GM21528 (cell line): Measurements from ENCODE around the gene NDUFA1.
A peak's percentile ranks its signal among the peaks of the same experiment; 100 is the strongest.
"Not testable (repeated sequence)": the region's sequence is repeated elsewhere in the genome, so short reads cannot be mapped to it uniquely, and the experiment has no call there.

Source experiments
- ATAC-seq: cut with Tn5 transposase; IDR thresholded peaks from one replicate; pipeline ENCODE4 v1.9.1; 2021; ENCODE audit warnings: mild to moderate bottlenecking, moderate library complexity; ENCODE audit not compliant: unreplicated experiment, low FRiP score

The NDUFA1 gene

GRCh38 chrX:119871599-119872395 is at the start of gene NDUFA1, which contains the start of gene RNF113A:
NDUFA1 (plus strand) TSS chrX:119871832; CDS start chrX:119871912, 80 bp downstream.
RNF113A (minus strand) TSS chrX:119871733; CDS start chrX:119871613, 120 bp downstream.
- peak; percentile 91 for ATAC-seq

- not testable (repeated sequence) for ATAC-seq
Measured at GRCh38 chrX:119824221-119824620, 47.4 kb upstream of the NDUFA1 start.

- no peak for ATAC-seq
Measured at GRCh38 chrX:119826399-119826959, 45.2 kb upstream of the NDUFA1 start.

- no peak for ATAC-seq
Measured at GRCh38 chrX:119828446-119828845, 43.2 kb upstream of the NDUFA1 start.

GRCh38 chrX:119833905-119834304 is 37.7 kb upstream of the NDUFA1 start:
- no peak for ATAC-seq

- peak; percentile 96 for ATAC-seq
Measured at GRCh38 chrX:119852382-119853353, 19.0 kb upstream of the NDUFA1 start, which contains the start of gene UPF3B. UPF3B (minus strand) TSS chrX:119852963; CDS start chrX:119852928, 35 bp downstream.

- ATAC-seq = no peak
Measured at GRCh38 chrX:119853444-119853843, 18.2 kb upstream of the NDUFA1 start.

- ATAC-seq = peak; percentile 27
Measured at GRCh38 chrX:119870626-119871131, 953 bp upstream of the NDUFA1 start.

GRCh38 chrX:119871245-119871598 is 410 bp upstream of the NDUFA1 start:
- ATAC-seq = peak; percentile 49

- ATAC-seq = no peak
Measured at GRCh38 chrX:119878740-119879139, 7.1 kb downstream of the NDUFA1 start.

GRCh38 chrX:119880076-119880475 is 8.4 kb downstream of the NDUFA1 start:
- no peak for ATAC-seq

- ATAC-seq = peak; percentile 80
Measured at GRCh38 chrX:119880552-119881437, 9.2 kb downstream of the NDUFA1 start.

GRCh38 chrX:119885554-119886428 is 14.2 kb downstream of the NDUFA1 start:
- ATAC-seq = no peak

- no peak for ATAC-seq
Measured at GRCh38 chrX:119887721-119888425, 16.2 kb downstream of the NDUFA1 start.

- ATAC-seq = not testable (repeated sequence)
Measured at GRCh38 chrX:119890626-119891025, 19.0 kb downstream of the NDUFA1 start.

- not testable (repeated sequence) for ATAC-seq
Measured at GRCh38 chrX:119891961-119892692, 20.5 kb downstream of the NDUFA1 start.

GRCh38 chrX:119895843-119896326 is 24.3 kb downstream of the NDUFA1 start, which contains the start of gene AKAP14:
AKAP14 (plus strand) TSS chrX:119895893; CDS start chrX:119903224, 7,331 bp downstream.
- ATAC-seq = no peak
